Kidney epithelial cell (primary cell): ENCODE data around the gene UBAC1. TPM values are rescaled to one million over a fixed set of nuclear protein-coding genes. Genes with fewer than 3 reads are reported as not detected.
"Not testable (repeated sequence)": the region's sequence is repeated elsewhere in the genome, so short reads cannot be mapped to it uniquely, and the experiment has no call there.

Experiments
- DNase-seq: peaks from one replicate; pipeline ENCODE4 v3.0.0-alpha.2; 2010; ENCODE audit warnings: low read depth
- H3K27me3 ChIP-seq: 2 replicates; pipeline ENCODE4 v1.6.0; 2011; ENCODE audit warnings: low read length; ENCODE audit not compliant: control insufficient read depth, insufficient read depth
- H3K36me3 ChIP-seq: 2 replicates; pipeline ENCODE4 v1.5.1; 2011; ENCODE audit warnings: low read length; ENCODE audit not compliant: control insufficient read depth, insufficient read depth
- H3K4me3 ChIP-seq: 2 replicates; pipeline ENCODE4 v1.5.1; 2011; ENCODE audit warnings: low read depth, mild to moderate bottlenecking, control low read depth, low read length
- total RNA-seq: library from RNA; depleted of rRNA; stranded (reverse); fragments of >200 nt; gene quantifications from 2 replicates; pipeline ENCODE4 v1.2.3, GENCODE V29; 2015
- TF ChIP-seq, protein P1 (sequence below): IDR thresholded peaks from 2 replicates; pipeline ENCODE4 v1.5.1; 2011; ENCODE audit warnings: mild to moderate bottlenecking, moderate library complexity, low read length, control low read depth, inconsistent platforms; ENCODE audit not compliant: insufficient read depth, poor library complexity, severe bottlenecking

Gene UBAC1
- total RNA-seq, 1 donor from 2014 or later: 42.6 TPM

DNA sequence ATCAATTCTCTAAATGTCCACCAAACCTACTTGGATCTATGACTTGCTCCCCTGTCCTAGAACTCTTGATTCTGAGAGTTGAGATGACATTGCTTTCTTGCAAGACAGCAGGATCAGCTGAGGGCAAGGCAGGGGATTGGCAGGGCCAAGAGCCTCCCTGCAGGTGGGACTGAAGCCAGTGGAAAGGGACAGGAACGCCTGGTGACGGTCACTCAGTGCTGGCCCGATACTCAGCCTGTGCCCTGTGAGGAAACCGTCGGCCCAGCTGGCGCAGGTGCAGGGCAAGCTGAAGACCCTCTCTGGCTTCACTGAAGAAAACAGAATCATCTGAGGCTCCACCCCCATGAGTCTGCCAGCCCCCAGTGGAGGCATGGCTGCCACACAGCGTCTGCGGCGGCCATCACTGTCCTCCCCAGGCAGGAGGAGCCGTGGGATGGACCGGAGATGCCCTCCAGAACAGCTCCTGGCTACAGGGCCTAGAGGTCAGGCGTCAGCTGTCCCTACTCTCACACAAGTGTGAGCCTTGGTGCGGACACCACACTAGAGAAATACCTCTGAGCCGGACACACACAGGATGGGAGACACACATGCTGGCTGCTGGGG is 14.7 kb downstream of the UBAC1 start:
- TF ChIP-seq, protein P1, sequence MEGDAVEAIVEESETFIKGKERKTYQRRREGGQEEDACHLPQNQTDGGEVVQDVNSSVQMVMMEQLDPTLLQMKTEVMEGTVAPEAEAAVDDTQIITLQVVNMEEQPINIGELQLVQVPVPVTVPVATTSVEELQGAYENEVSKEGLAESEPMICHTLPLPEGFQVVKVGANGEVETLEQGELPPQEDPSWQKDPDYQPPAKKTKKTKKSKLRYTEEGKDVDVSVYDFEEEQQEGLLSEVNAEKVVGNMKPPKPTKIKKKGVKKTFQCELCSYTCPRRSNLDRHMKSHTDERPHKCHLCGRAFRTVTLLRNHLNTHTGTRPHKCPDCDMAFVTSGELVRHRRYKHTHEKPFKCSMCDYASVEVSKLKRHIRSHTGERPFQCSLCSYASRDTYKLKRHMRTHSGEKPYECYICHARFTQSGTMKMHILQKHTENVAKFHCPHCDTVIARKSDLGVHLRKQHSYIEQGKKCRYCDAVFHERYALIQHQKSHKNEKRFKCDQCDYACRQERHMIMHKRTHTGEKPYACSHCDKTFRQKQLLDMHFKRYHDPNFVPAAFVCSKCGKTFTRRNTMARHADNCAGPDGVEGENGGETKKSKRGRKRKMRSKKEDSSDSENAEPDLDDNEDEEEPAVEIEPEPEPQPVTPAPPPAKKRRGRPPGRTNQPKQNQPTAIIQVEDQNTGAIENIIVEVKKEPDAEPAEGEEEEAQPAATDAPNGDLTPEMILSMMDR: no peak
- DNase-seq: no peak
- Histone ChIP-seq H3K27me3 (no peaks in the 10 kb centered on the region), H3K36me3 (peaks cover 3% of the 10 kb centered on the region), H3K4me3 (no peak overlapping the region)

- no peak for DNase-seq
- TF ChIP-seq, protein P1: no peak
- Histone ChIP-seq H3K4me3 (no peak overlapping the region), H3K27me3 (no peaks in the 10 kb centered on the region), H3K36me3 (peaks cover 3% of the 10 kb centered on the region)
Measured at GRCh38 chr9:135945969-135946368, 15.2 kb downstream of the UBAC1 start.

DNA sequence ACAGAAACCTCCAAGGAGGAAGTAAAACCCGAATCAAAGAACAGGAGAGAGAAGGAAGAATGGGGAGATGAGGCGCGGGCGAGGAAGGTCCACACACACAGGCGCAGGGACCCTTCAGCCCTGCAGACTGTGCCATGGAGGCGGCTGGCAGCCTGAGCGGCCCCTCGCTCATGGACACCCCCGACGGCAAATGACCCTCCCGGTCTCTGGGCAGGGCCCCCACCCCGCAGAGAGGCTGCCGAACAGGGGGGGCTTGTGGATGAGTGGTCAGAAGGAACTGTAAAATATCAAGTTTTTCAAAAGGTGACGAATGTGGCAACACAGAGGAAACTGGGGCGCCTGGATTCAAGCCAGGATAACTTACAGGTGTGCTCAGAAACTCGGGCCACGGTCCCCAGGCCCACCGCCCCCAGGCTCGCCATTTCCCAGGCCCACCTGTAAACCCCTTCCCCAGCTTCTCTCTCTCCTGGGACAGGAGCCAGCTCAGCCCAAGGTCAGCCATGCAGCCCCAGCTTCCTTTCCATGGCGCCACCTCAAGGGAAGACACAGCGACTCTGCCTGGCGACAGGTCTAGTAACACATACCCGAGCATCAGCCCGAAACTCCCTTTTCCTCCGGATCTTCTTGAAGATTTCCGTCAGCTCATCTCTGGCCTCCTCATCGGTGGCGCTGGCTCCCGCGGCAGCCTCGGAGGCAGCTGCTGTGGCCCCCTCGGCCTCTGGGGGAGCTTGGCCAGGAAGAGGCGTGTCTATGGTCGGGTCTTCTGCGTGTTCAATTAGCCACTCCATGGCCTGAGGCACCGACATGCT is 16.5 kb downstream of the UBAC1 start:
- no peak overlapping the region for H3K4me3 ChIP-seq
- no peaks in the 10 kb centered on the region for H3K27me3 ChIP-seq
- TF ChIP-seq, protein P1: no peak
- no peak for DNase-seq
- peaks cover 1% of the 10 kb centered on the region for H3K36me3 ChIP-seq

DNA sequence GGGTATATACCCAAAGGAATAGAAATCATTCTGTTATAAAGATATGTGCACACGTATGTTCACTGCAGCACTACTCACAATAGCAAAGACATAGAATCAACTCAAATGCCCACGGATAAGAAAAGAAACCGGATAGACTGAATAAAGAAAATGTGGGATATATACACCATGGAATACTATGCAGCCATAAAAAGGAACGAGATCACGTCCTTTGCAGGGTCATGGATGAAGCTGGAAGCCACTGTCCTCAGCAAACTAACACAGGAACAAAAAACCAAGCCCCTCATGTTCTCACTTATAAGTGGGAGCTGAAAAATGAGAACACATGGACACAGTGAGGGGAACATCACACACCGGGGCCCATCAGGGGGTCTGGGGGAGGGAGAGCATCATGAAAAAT is 17.6 kb downstream of the UBAC1 start:
- DNase-seq, H3K27me3 ChIP-seq, H3K36me3 ChIP-seq, H3K4me3 ChIP-seq: not testable (repeated sequence)

DNA sequence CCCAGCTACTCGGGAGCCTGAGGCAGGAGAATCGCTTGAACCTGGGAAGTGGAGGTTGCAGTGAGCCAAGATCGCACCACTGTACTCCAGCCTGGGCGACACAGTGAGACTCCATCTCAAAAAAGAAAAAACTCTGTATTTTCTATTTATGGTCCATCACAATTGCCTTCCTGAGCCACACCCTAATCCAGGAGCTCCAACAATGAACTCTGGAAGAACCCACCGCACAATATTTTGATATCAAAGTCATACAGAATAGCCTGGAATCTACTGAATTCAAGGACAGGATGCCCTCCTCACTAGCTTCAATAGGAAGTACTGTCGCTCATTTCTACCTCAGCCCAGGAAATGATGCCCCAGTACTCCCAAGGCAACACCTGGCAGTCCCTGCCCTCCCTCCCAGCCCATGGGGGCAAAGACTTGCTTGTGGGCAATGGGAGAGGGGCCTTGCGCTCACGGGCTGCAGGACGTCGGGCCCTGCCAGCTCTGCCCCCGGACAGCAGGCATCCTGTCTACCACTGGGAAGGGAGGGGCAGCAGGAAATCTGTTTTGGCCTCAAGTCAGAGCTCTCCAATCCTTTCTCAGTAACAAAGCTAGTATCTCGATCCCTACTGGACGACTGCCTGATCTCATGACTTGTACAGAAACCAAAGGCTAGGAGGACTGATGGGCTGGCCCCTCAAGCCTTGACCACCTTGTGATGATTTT is 19.7 kb downstream of the UBAC1 start:
- no peak overlapping the region for H3K4me3 ChIP-seq
- peaks cover 1% of the 10 kb centered on the region for H3K36me3 ChIP-seq
- no peaks in the 10 kb centered on the region for H3K27me3 ChIP-seq
- TF ChIP-seq, protein P1: no peak
- no peak for DNase-seq
